ENCODE measurements around the gene ESR1.
"Not testable (repeated sequence)": the region's sequence is repeated elsewhere in the genome, so short reads cannot be mapped to it uniquely, and the experiment has no call there.

ESR1 gene

DNA sequence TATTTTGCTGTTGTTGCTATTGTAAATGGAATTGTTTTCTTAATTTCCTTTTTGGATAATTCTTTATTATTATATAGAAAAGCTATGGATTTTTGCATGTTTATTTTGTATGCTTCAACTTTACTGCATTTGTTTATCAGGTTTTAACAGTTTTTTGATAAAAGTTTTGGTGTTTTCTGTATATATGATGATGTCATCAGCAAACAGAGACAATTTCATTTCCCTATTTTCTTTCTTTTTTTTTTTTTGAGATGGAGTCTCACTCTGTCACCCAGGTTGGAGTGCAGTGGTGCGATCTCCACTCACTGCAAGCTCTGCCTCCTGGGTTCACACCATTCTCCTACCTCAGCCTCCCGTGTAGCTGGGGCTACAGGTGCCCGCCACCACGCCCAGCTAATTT, 156.9 kb downstream of the ESR1 start:
- Mint-ChIP-seq H3K9me3 (peaks cover 19% of the 10 kb centered on the region), H3K27me3 (peaks cover 56% of the 10 kb centered on the region), H3K4me1 (peaks cover 12% of the 10 kb centered on the region)
- H3K4me3 Mint-ChIP-seq; ATAC-seq (replicated peaks; ENCODE audit: extremely low read depth, poor library complexity, severe bottlenecking); H3K36me3 Mint-ChIP-seq (ENCODE audit: insufficient read depth); H3K27ac Mint-ChIP-seq (ENCODE audit: low read depth); DNase-seq (ENCODE audit: low spot score in 2 of 2): not testable (repeated sequence)

DNA sequence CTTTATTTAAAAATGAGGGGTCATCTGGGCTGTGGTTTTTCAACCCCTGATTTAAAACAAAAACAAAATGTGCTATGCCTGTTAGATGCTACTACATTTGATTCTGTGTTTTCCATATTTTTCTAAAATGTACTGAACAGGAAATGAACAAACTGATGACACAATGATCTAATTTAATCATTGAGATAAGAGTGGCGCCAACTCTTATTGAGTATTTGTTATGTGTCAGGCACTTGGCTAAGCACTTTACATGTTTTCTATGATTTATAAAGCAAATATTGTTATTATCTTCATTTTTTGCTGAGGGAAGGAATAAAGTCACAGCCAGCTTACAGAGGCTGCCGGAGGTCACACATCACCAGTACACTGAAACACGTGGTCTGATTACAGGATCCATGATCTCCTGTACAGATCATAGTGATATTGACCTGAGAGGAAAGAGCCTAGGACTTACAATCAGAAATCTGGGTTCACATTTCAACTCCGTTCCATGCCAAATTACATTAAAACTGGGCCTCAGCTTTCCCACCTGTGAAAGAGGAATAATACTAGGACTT, 166.7 kb downstream of the ESR1 start:
- H3K27me3 Mint-ChIP-seq = peaks cover 55% of the 10 kb centered on the region
- ATAC-seq (replicated peaks; ENCODE audit: extremely low read depth, poor library complexity, severe bottlenecking) (no peak), DNase-seq (ENCODE audit: low spot score in 2 of 2) (no peak)
- no peaks in the 10 kb centered on the region for H3K4me1 Mint-ChIP-seq
- H3K4me3 Mint-ChIP-seq = no peak overlapping the region
- H3K27ac Mint-ChIP-seq (ENCODE audit: low read depth) = no peak overlapping the region
- no peaks in the 10 kb centered on the region for H3K9me3 Mint-ChIP-seq
- peaks cover 2% of the 10 kb centered on the region for H3K36me3 Mint-ChIP-seq (ENCODE audit: insufficient read depth)

DNA sequence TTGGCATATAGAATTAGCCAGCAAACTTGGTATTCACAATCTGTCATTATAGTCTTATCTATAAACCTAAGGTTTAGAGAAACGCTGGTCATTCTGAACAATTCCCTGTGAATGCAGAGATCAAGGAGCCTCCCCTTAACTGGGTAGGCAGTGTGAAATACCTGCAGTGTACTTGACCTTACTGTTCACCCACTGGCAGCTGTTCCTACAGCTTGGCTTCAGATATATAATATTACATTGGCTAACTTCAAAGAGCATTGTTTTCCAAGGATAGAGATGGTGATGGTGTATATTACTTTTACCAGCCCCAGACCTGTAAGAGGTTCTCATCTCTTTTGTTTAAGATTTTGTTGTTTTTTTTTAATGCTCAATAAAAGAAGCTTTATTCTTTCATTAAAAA, 168.3 kb downstream of the ESR1 start:
- DNase-seq (ENCODE audit: low spot score in 2 of 2) (no peak), ATAC-seq (replicated peaks; ENCODE audit: extremely low read depth, poor library complexity, severe bottlenecking) (no peak)
- Mint-ChIP-seq H3K27me3 (peaks cover 45% of the 10 kb centered on the region), H3K4me3 (no peak overlapping the region), H3K4me1 (no peaks in the 10 kb centered on the region), H3K36me3 (ENCODE audit: insufficient read depth) (peaks cover 2% of the 10 kb centered on the region), H3K27ac (ENCODE audit: low read depth) (no peak overlapping the region), H3K9me3 (no peaks in the 10 kb centered on the region)

DNA sequence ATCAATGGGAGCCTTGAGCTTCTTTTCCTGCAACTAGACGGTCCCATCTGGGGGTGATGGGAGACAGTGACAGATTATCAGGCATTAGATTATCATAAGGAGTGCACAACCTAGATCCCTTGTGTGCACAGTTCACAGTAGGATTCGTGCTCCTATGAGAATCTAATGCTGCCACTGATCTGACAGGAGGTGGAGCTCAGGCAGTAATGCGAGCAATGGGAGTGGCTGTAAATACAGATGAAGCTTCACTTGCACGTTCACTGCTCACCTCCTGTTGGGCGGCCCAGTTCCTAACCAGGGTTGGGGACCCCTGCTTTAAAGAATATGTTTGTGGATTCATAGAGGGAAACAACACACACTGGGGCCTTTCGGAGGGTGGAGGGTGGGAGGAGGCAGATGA, 180.7 kb downstream of the ESR1 start:
- H3K27ac Mint-ChIP-seq (ENCODE audit: low read depth); H3K9me3 Mint-ChIP-seq; DNase-seq (ENCODE audit: low spot score in 2 of 2); H3K4me1 Mint-ChIP-seq; ATAC-seq (replicated peaks; ENCODE audit: extremely low read depth, poor library complexity, severe bottlenecking); H3K36me3 Mint-ChIP-seq (ENCODE audit: insufficient read depth); H3K4me3 Mint-ChIP-seq: not testable (repeated sequence)
- H3K27me3 Mint-ChIP-seq = peaks cover 40% of the 10 kb centered on the region

DNA sequence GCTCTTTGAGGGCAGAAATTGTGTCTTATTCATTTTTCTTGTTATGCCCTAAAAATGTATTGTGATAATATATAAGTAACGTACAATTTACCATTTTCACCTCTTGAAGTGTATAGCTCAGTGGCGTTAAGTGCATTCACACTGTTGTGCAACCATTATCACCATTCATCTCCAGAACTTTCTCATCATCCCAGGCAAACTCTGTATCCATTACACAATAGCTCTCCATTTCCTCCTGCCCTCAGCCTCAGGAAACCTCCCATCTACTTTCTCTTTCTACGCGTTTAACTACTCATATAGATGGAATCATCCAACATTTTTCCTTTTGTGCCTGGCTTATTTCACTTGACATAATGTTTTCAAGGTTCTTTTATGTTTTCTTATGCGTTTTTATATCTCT, 184.6 kb downstream of the ESR1 start:
- Mint-ChIP-seq H3K4me1 (no peaks in the 10 kb centered on the region), H3K9me3 (no peaks in the 10 kb centered on the region), H3K36me3 (ENCODE audit: insufficient read depth) (no peaks in the 10 kb centered on the region), H3K27ac (ENCODE audit: low read depth) (no peak overlapping the region), H3K4me3 (no peak overlapping the region), H3K27me3 (peaks cover 23% of the 10 kb centered on the region)
- ATAC-seq (replicated peaks; ENCODE audit: extremely low read depth, poor library complexity, severe bottlenecking) (no peak), DNase-seq (ENCODE audit: low spot score in 2 of 2) (no peak)

DNA sequence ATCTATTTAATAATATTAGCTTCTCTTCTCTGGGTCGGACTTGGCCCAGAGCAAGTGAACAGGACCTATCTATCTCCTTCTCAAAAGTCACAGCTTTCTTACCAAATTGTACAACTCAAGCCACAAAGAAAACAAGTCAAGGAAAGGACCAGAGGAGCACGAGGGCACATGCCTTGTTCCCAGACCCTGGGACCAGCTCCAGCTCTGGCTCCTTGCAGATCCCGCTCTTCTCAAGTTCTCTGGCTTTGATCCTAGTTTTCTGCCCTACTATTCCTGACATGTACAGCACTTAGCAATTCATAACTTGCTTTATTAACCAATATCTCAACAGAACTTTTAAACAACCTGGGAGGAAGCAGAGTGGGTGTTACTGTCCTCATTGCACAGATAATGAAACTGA, 185.9 kb downstream of the ESR1 start:
- Mint-ChIP-seq H3K27me3 (peaks cover 19% of the 10 kb centered on the region), H3K9me3 (no peaks in the 10 kb centered on the region), H3K4me1 (no peaks in the 10 kb centered on the region), H3K4me3 (no peak overlapping the region), H3K27ac (ENCODE audit: low read depth) (no peak overlapping the region), H3K36me3 (ENCODE audit: insufficient read depth) (no peaks in the 10 kb centered on the region)
- ATAC-seq (replicated peaks; ENCODE audit: extremely low read depth, poor library complexity, severe bottlenecking) = no peak
- no peak for DNase-seq (ENCODE audit: low spot score in 2 of 2)

DNA sequence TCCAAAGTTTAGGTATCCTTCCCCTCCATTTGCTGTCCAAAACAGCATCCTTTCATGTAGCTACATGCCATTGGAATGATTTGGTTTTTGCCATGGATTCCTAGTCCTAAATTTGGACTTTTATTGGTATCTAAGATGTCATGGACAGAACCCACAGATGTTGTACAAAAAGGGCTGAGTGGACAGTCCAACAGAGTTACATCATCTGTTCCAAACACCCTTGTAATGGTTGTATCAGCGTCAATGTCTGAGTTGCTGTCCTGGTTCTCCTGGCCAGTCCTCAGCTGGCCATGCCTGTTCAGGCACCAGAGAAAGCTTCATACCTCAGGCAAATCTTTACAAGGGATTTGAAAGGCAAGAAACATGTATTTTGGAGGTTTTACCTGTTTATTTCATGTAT, 191.3 kb downstream of the ESR1 start:
- Mint-ChIP-seq H3K27me3 (no peaks in the 10 kb centered on the region), H3K4me1 (no peaks in the 10 kb centered on the region), H3K27ac (ENCODE audit: low read depth) (no peak overlapping the region), H3K9me3 (no peaks in the 10 kb centered on the region), H3K36me3 (ENCODE audit: insufficient read depth) (no peaks in the 10 kb centered on the region), H3K4me3 (no peak overlapping the region)
- ATAC-seq (replicated peaks; ENCODE audit: extremely low read depth, poor library complexity, severe bottlenecking) (no peak), DNase-seq (ENCODE audit: low spot score in 2 of 2) (no peak)

DNA sequence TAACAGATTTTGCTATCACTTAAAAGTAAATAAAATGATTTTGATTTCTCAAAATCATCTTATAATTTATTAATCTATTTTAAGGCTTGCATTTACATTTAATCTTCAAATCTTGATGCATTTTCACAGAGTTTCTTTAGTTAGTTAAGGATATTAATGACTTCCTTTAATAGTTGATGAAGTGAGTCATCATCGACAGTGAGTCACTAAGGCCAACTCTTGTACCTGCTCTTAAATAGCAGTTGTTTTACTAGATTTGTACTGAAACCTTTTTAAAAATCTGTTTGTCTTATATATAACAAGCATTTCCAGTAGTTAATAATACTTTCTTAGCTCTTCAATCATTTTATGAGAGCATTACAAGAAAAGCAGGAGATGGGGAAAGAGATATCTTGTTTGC, 191.7 kb downstream of the ESR1 start:
- DNase-seq (ENCODE audit: low spot score in 2 of 2) (no peak), ATAC-seq (replicated peaks; ENCODE audit: extremely low read depth, poor library complexity, severe bottlenecking) (no peak)
- Mint-ChIP-seq H3K9me3 (no peaks in the 10 kb centered on the region), H3K27me3 (no peaks in the 10 kb centered on the region), H3K4me3 (no peak overlapping the region), H3K27ac (ENCODE audit: low read depth) (no peak overlapping the region), H3K4me1 (no peaks in the 10 kb centered on the region), H3K36me3 (ENCODE audit: insufficient read depth) (no peaks in the 10 kb centered on the region)

DNA sequence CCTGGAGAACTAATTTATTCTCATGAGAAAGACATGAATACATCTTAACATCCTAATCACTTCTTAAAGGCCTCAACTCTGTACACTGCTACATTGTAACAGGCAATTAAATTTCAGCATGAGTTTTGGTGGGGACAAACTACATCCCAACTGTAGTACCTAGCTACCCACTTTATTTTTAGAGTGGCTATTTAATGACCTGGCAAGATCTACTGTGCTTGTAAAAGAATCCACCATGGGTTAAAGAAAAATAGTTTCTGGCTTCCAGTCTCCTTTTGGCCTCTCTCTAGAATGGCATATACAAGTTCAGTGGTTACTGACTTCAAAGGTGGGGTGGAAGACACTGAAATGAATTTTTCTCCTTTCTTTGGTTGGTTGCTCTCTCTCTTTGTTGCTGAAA, 193.9 kb downstream of the ESR1 start:
- no peaks in the 10 kb centered on the region for H3K9me3 Mint-ChIP-seq
- no peaks in the 10 kb centered on the region for H3K36me3 Mint-ChIP-seq (ENCODE audit: insufficient read depth)
- no peak for DNase-seq (ENCODE audit: low spot score in 2 of 2)
- no peaks in the 10 kb centered on the region for H3K4me1 Mint-ChIP-seq
- H3K4me3 Mint-ChIP-seq = no peak overlapping the region
- no peaks in the 10 kb centered on the region for H3K27me3 Mint-ChIP-seq
- no peak for ATAC-seq (replicated peaks; ENCODE audit: extremely low read depth, poor library complexity, severe bottlenecking)
- H3K27ac Mint-ChIP-seq (ENCODE audit: low read depth) = no peak overlapping the region

DNA sequence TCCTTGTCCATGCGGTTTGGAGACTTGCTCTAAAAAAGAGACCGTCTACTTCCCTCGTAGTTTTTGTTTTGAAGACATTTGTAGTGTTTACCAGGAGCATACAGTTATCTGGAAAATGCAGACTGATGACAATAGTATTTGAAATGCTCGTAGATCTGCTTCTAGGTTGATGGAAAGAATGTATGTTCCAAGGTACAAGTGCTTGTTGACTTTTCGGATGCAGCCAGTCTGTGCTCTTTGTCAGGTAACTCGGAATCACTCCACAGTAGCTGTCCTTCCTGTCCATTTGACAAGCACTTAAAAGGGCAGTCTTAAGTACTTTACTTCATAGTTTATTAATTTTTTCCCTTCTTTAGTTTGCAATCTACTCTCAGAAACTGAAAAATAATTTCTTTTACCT, 194.8 kb downstream of the ESR1 start:
- ATAC-seq (replicated peaks; ENCODE audit: extremely low read depth, poor library complexity, severe bottlenecking) = no peak
- Mint-ChIP-seq H3K36me3 (ENCODE audit: insufficient read depth) (no peaks in the 10 kb centered on the region), H3K27me3 (no peaks in the 10 kb centered on the region), H3K4me3 (no peak overlapping the region), H3K4me1 (no peaks in the 10 kb centered on the region), H3K27ac (ENCODE audit: low read depth) (no peak overlapping the region), H3K9me3 (no peaks in the 10 kb centered on the region)
- no peak for DNase-seq (ENCODE audit: low spot score in 2 of 2)

DNA sequence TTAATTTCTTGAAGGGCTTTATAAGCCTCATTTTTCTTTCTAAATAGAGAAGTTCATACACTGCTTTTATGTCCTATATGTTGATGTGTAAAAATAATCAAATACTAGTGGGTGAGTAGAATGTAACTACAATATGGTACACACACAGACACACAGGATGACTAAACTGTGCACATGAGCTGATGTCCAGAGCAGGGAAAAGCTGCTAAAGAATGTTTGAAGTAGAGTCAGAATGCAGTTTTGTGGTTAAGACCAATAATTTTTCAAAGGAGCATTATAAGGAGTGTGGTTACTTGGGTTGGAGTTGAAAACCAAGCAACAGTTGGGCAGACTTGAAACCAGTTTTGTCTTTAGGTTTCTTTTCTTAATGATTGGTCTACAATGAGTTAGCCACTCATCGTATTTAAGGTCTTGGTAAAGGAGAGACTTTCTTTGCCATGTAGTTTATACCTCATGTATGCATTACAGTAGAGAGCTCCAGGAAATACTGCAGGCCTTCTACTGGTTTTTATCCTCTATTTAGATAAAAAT, 196.6 kb downstream of the ESR1 start:
- ATAC-seq (replicated peaks; ENCODE audit: extremely low read depth, poor library complexity, severe bottlenecking) = no peak
- Mint-ChIP-seq H3K4me1 (no peaks in the 10 kb centered on the region), H3K27ac (ENCODE audit: low read depth) (no peak overlapping the region), H3K27me3 (no peaks in the 10 kb centered on the region), H3K36me3 (ENCODE audit: insufficient read depth) (no peaks in the 10 kb centered on the region), H3K4me3 (no peak overlapping the region), H3K9me3 (no peaks in the 10 kb centered on the region)
- no peak for DNase-seq (ENCODE audit: low spot score in 2 of 2)

DNA sequence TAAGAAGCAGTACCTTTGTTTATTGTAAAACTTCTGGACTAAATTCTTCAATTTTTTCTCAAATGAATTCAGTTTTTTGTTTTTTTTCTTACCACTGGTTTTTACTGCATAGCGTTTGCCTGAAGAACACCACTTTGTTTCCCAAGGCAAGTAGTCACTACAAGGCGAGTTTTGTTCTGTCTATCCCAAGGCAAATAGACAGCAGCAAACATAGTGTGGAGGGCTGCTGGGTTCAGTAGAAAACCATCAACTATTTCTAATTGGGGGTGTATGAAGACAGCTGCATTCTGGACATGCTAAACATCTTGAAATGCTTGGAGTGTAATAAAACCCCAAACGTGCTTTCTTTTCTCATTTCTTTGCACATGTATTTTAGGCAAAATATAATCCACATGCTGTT, 197.4 kb downstream of the ESR1 start:
- H3K9me3 Mint-ChIP-seq = no peaks in the 10 kb centered on the region
- H3K27ac Mint-ChIP-seq (ENCODE audit: low read depth) = no peak overlapping the region
- no peak overlapping the region for H3K4me3 Mint-ChIP-seq
- DNase-seq (ENCODE audit: low spot score in 2 of 2) (no peak), ATAC-seq (replicated peaks; ENCODE audit: extremely low read depth, poor library complexity, severe bottlenecking) (no peak)
- H3K27me3 Mint-ChIP-seq = peaks cover 1% of the 10 kb centered on the region
- no peaks in the 10 kb centered on the region for H3K4me1 Mint-ChIP-seq
- no peaks in the 10 kb centered on the region for H3K36me3 Mint-ChIP-seq (ENCODE audit: insufficient read depth)

DNA sequence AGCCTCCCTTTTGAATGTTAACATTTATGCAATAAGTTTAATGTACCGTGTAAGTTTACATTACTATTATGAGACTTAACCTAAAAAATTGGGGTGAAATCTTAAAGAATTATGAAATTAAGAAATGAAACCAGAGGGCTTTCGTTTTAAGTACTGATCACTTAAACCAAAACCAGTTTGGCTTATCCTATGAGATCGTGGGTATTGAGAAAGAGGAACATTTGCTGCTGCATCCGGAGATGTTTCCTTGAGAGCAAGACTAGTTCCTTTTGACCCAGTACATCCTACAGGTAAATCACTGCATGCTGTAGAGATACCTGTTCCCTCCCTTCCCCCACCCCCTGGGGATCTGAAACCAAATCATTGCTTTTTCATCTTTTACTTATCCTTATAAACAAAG, 201.3 kb downstream of the ESR1 start:
- Mint-ChIP-seq H3K4me1 (no peaks in the 10 kb centered on the region), H3K27ac (ENCODE audit: low read depth) (no peak overlapping the region), H3K4me3 (no peak overlapping the region), H3K27me3 (peaks cover 20% of the 10 kb centered on the region), H3K9me3 (no peaks in the 10 kb centered on the region), H3K36me3 (ENCODE audit: insufficient read depth) (peaks cover 1% of the 10 kb centered on the region)
- ATAC-seq (replicated peaks; ENCODE audit: extremely low read depth, poor library complexity, severe bottlenecking) (no peak), DNase-seq (ENCODE audit: low spot score in 2 of 2) (no peak)

DNA sequence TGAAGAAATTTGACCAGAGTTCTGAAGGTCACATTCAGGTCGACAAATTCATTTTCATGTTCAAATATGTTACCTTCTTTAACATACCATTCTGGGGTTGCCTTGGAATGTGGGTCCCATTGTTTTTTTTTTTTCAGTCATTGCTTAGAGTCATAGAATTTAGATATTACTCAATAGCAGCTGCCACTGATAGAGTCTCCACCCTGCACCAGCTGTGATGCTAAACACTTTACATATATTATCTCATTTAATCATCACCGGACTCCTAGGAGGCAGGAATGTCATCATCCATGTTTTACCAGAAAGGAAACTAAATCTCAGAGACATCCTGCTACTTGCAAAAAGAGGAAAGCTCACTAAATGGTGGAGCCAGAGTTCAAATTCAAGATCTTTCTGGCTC, 204.7 kb downstream of the ESR1 start:
- H3K27ac Mint-ChIP-seq (ENCODE audit: low read depth) = no peak overlapping the region
- H3K27me3 Mint-ChIP-seq = peaks cover 42% of the 10 kb centered on the region
- no peak for DNase-seq (ENCODE audit: low spot score in 2 of 2)
- no peaks in the 10 kb centered on the region for H3K4me1 Mint-ChIP-seq
- peaks cover 4% of the 10 kb centered on the region for H3K9me3 Mint-ChIP-seq
- H3K36me3 Mint-ChIP-seq (ENCODE audit: insufficient read depth) = peaks cover 1% of the 10 kb centered on the region
- no peak for ATAC-seq (replicated peaks; ENCODE audit: extremely low read depth, poor library complexity, severe bottlenecking)
- no peak overlapping the region for H3K4me3 Mint-ChIP-seq

All from central memory CD8-positive, alpha-beta T cell (primary cell).